Endothelial cell (in vitro differentiated cells): ENCODE results near the gene TMEM219. TPM values are rescaled to one million over a fixed set of nuclear protein-coding genes. Genes with fewer than 3 reads are reported as not detected.

ENCODE experiments used
- DNase-seq: peaks from one replicate; pipeline ENCODE4 v3.0.0; 2021; ENCODE audit warnings: low spot score
- H3K27ac Mint-ChIP-seq: one replicate; pipeline ENCODE4 v1.8.0; 2021; ENCODE audit warnings: mixed read lengths, inconsistent platforms; ENCODE audit not compliant: unreplicated experiment
- H3K27me3 Mint-ChIP-seq: one replicate; pipeline ENCODE4 v1.8.0; 2021; ENCODE audit warnings: mild to moderate bottlenecking, moderate library complexity, mixed read lengths, inconsistent platforms; ENCODE audit not compliant: unreplicated experiment
- H3K36me3 Mint-ChIP-seq: one replicate; pipeline ENCODE4 v1.8.0; 2021; ENCODE audit warnings: mild to moderate bottlenecking, low read depth, mixed read lengths, inconsistent platforms; ENCODE audit not compliant: unreplicated experiment
- H3K4me1 Mint-ChIP-seq: one replicate; pipeline ENCODE4 v1.8.0; 2021; ENCODE audit warnings: mild to moderate bottlenecking, mixed read lengths, inconsistent platforms; ENCODE audit not compliant: unreplicated experiment
- H3K4me3 Mint-ChIP-seq: one replicate; pipeline ENCODE4 v1.8.0; 2021; ENCODE audit warnings: mild to moderate bottlenecking, mixed read lengths, inconsistent platforms; ENCODE audit not compliant: unreplicated experiment
- H3K9me3 Mint-ChIP-seq: one replicate; pipeline ENCODE4 v1.8.0; 2021; ENCODE audit warnings: mixed read lengths, inconsistent platforms; ENCODE audit not compliant: unreplicated experiment
- total RNA-seq: library from RNA; stranded (reverse); fragmentation: NEBNext Ultra II Directional; extraction: Animal tissue kit (Norgen Biotek cat#: 25700); gene quantifications from one replicate; pipeline ENCODE4 v1.2.1, GENCODE V29; 2021; ENCODE audit not compliant: unreplicated experiment
- TF ChIP-seq, protein P1 (sequence below): fragments of 200-600 bp; sonication (generic); IDR thresholded peaks from one replicate; pipeline ENCODE4 v1.5.0; 2021; ENCODE audit warnings: antibody characterized with exemption; ENCODE audit not compliant: unreplicated experiment

Gene TMEM219
- total RNA-seq, 1 donor from 2014 or later: 217 TPM

- Mint-ChIP-seq H3K4me3 (no peak overlapping the region), H3K36me3 (peaks cover 4% of the 10 kb centered on the region), H3K27me3 (peaks cover 6% of the 10 kb centered on the region), H3K27ac (no peak overlapping the region), H3K9me3 (no peaks in the 10 kb centered on the region), H3K4me1 (peaks cover 3% of the 10 kb centered on the region)
- TF ChIP-seq, protein P1, sequence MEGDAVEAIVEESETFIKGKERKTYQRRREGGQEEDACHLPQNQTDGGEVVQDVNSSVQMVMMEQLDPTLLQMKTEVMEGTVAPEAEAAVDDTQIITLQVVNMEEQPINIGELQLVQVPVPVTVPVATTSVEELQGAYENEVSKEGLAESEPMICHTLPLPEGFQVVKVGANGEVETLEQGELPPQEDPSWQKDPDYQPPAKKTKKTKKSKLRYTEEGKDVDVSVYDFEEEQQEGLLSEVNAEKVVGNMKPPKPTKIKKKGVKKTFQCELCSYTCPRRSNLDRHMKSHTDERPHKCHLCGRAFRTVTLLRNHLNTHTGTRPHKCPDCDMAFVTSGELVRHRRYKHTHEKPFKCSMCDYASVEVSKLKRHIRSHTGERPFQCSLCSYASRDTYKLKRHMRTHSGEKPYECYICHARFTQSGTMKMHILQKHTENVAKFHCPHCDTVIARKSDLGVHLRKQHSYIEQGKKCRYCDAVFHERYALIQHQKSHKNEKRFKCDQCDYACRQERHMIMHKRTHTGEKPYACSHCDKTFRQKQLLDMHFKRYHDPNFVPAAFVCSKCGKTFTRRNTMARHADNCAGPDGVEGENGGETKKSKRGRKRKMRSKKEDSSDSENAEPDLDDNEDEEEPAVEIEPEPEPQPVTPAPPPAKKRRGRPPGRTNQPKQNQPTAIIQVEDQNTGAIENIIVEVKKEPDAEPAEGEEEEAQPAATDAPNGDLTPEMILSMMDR: no peak
- DNase-seq: no peak
Measured at GRCh38 chr16:30018731-30019158, 56.9 kb downstream of the TMEM219 start.

Other genes starting within 250 kb of the TMEM219 start
- not detected for gene C16orf54, start 216.1 kb upstream of the TMEM219 start, total RNA-seq
- gene ZG16, start 183.8 kb upstream of the TMEM219 start, total RNA-seq: not detected
- gene KIF22, start 171.3 kb upstream of the TMEM219 start, total RNA-seq: 40.7 TPM
- gene MAZ, start 155.6 kb upstream of the TMEM219 start, total RNA-seq: 407 TPM
- gene PRRT2, start 149.9 kb upstream of the TMEM219 start, total RNA-seq: 15.0 TPM
- gene PAGR1, start 145.9 kb upstream of the TMEM219 start, total RNA-seq: 38.6 TPM
- 2.0 TPM for gene MVP, start 141.6 kb upstream of the TMEM219 start, total RNA-seq
- gene CDIPT, start 98.9 kb upstream of the TMEM219 start, total RNA-seq: 85.0 TPM
- 34.2 TPM for gene SEZ6L2, start 62.5 kb upstream of the TMEM219 start, total RNA-seq
- gene ASPHD1, start 61.6 kb upstream of the TMEM219 start, total RNA-seq: 3.0 TPM
- 25.8 TPM for gene KCTD13, start 35.9 kb upstream of the TMEM219 start, total RNA-seq
- 178 TPM for gene TAOK2, start 11.8 kb downstream of the TMEM219 start, total RNA-seq
- 5.2 TPM for gene HIRIP3, start 33.5 kb downstream of the TMEM219 start, total RNA-seq
- 94.4 TPM for gene INO80E, start 34.2 kb downstream of the TMEM219 start, total RNA-seq
- 7.4 TPM for gene DOC2A, start 48.9 kb downstream of the TMEM219 start, total RNA-seq
- gene C16orf92, start 61.1 kb downstream of the TMEM219 start, total RNA-seq: not detected
- gene TLCD3B, start 69.2 kb downstream of the TMEM219 start, total RNA-seq: 1.4 TPM
- gene ALDOA, start 103.7 kb downstream of the TMEM219 start, total RNA-seq: 551 TPM
- gene PPP4C, start 113.9 kb downstream of the TMEM219 start, total RNA-seq: 191 TPM
- 2.6 TPM for gene TBX6, start 129.8 kb downstream of the TMEM219 start, total RNA-seq
- gene YPEL3, start 134.1 kb downstream of the TMEM219 start, total RNA-seq: 45.9 TPM
- gene GDPD3, start 151.5 kb downstream of the TMEM219 start, total RNA-seq: 9.3 TPM
- 125 TPM for gene MAPK3, start 161.1 kb downstream of the TMEM219 start, total RNA-seq
- 24.9 TPM for gene CORO1A, start 221.5 kb downstream of the TMEM219 start, total RNA-seq
- gene BOLA2B, start 231.6 kb downstream of the TMEM219 start, total RNA-seq: 70.6 TPM
- 61.0 TPM for gene SLX1A, start 231.8 kb downstream of the TMEM219 start, total RNA-seq
- gene SULT1A3, start 237.2 kb downstream of the TMEM219 start, total RNA-seq: 17.9 TPM